Renal pelvis (tissue), 4 donors: Measurements from ENCODE around the gene DAB2IP. TPM values are rescaled to one million over a fixed set of nuclear protein-coding genes. Genes with fewer than 3 reads are reported as not detected.
"Not testable (repeated sequence)": the region's sequence is repeated elsewhere in the genome, so short reads cannot be mapped to it uniquely, and the experiment has no call there.

Source experiments
- DNase-seq: peaks from one replicate; pipeline ENCODE4 v3.0.0-alpha.2; 2013
- polyA plus RNA-seq, 3 donors: library from polyadenylated mRNA; unstranded; fragments of 120-200 nt; gene quantifications; one replicate each; pipeline ENCODE4 v1.2.1, GENCODE V29; 2013; ENCODE audit not compliant: insufficient read length in 3 of 3

DAB2IP gene
- polyA plus RNA-seq, 3 donors, result 40.0 to 49.1 (median 48.2) TPM

DNA sequence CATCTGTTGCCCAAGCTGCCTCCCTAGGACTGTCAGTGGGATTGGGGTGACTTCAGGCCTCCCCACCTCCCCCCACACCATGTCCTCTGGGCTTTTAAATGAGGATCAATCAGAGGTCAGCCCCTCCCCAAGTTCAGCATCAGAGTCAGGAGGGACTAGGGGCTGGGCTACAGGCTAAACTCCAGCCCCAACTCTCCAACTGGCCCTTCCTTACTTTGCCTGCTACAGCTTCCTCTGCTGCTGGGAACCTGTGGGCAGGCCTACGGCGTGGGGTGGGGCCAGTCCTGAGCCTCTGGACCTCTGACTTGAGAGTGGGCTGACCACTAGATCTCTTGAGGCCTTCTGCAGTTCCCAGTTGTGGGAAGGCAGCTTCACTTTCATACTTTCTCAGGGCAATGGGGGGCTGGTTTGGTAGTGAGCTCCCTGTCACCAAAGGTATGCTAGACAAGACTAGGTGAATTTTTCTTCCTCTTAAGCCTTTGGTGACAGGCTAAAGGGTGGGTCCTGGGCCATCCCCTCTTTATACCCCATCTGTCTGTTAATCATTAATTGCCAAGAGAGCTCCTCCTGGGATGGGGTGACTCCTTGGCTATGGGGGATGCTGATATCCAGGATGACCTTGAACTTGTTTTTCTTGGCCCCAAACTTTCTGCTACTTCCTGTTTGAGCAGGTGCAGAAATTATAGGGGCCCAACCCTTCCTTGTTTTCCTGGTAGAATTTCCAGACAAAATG, 10.8 kb upstream of the DAB2IP start:
- no peak for DNase-seq

- DNase-seq, result no peak
Observed at GRCh38 chr9:121641224-121641611, 10.2 kb upstream of the DAB2IP start.

GRCh38 chr9:121642758-121643157, 8.7 kb upstream of the DAB2IP start:
- DNase-seq, result no peak

DNA sequence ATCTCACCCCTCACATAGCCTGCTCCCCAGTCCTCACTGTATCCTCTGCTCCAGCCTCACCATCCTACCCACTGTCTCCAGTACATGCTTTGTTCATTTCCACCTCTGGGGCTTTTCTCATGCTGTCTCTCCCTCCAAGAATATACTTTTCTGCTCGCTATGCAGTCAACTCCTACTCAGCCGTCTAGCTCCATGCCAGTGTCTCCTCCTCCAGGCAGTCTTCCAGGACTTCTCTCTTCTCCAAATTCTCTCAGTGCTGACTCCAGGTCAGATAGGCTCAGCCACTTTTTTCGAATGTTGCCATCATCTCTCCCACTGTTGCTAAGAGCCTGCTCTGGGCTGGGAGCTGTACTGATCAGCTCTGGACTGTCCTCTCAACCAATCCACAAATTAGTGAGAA, 8.0 kb upstream of the DAB2IP start:
- DNase-seq, result no peak

- not testable (repeated sequence) for DNase-seq
Observed at GRCh38 chr9:121644040-121644439, 7.4 kb upstream of the DAB2IP start.

DNA sequence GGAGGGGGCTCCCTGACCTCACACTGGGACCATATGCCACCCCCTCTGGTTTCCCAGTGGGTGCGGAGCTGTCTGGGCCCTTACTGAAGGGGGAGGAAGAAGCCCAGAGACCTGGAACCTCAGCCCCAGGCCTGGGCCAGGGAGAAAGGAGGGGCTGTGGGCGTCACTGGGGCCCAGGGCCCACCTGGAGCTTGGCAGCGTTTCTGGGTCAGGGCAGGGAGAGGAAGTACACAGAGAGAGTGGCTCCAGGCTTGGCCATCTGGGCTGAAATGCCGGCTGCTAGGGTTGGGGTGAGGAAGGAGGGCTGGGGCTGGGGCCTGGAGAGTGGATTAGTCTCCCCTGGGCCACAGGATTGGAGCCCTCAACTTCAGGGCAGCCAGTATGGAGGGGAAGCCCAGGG, 6.4 kb upstream of the DAB2IP start:
- no peak for DNase-seq

- DNase-seq, result no peak
Observed at GRCh38 chr9:121645853-121646807, 5.3 kb upstream of the DAB2IP start.

- no peak for DNase-seq
Observed at GRCh38 chr9:121646992-121647391, 4.4 kb upstream of the DAB2IP start.

DNA sequence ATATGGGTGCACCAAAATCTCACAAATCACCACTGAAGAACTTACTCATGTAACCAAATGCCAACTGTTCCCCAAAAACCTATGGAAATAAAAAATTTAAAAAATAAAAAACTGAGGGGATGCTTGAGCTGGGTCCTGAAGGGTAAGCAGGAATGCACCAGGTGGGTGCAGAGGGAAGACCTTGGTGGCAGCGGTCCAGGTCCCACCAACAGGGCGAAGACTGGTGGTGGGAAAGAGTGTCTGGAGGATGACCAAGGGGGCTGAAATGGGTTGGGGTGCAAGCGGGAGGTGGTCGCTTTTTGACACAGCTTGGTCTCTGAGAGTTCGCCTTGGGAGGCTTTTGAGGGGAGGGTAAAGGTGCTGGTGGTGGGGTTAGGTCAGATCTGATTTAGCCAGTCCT, 3.3 kb upstream of the DAB2IP start:
- no peak for DNase-seq

GRCh38 chr9:121648799-121649198, 2.6 kb upstream of the DAB2IP start:
- DNase-seq, result no peak

DNA sequence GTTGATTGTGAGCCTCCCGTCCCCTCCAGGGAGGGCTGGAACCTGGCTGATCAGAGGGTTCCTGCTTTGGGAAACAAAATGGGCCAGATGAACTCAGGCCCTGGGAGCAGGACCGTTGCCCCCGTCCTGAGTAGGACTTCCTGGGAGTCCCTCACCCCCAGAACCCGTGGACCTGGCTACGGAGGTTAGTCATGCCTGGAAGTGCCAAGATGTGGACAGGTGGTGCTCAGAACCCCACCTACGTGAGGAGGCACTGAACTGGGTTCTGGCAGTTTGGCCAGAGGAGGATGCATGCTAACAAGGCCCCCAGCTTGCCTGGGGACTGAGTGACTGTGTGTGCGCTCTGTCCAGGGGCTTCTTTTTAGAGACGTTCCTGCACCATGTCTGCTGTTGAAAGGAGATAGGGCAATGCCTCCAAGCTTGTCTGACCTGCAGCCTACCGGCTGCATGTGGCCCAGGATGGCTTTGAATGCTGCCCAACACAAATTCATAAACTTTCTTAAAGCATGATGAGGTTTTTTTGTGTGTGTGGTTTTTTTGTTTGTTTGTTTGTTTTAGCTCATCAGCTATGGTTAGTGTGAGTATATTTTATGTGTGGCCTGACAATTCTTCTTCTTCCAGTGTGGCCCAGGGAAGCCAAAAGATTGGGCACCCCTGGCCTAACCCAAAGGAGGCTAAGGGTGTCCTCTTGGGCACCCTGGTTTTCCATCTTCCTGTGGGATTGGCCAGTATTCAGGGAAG, 1.8 kb upstream of the DAB2IP start:
- no peak for DNase-seq

DNA sequence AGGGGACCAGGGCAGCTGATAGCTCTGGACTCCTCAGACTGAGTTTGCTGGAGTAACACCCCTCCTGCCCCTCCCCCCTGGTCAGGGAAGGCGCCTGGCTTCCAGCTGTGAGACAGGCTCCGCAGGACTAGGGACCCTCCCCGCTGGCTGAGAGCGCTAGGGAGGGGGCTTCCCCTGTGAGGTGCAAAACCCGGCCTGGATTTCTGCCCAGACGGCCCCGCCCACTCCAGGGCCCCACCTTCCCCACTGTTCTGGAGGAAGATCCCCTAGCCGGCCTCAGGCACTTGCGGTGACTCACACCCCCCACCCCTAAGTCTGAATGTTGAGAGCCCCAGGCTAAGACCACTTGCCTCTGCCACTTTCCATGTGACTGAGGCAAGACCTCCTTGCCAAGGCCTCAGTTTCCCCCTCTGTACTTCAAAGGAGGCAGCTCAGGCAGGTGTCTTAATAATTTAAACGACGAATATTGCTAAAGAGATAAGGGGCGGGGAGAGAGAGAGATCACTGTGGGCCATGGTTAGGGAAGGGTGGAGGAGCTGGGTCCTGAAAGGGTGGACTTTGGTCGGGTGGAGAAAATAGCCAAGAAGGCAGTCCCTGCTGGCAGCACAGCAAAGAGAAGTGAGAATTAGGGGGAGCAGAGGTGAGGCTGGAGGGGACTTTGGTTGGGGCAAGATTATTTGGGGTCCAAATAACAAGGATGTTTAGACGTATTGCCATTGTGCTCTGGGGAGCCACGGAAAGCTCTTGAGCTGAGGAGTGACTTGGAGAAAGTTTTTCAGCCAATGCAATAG, 1.0 kb upstream of the DAB2IP start:
- DNase-seq, result peak; percentile 94

GRCh38 chr9:121651008-121651294, 483 bp upstream of the DAB2IP start:
- no peak for DNase-seq

- peak; percentile 86 for DNase-seq
Observed at GRCh38 chr9:121652021-121652837, 795 bp downstream of the DAB2IP start.

GRCh38 chr9:121652838-121653231, 1.4 kb downstream of the DAB2IP start:
- DNase-seq, result no peak

- no peak for DNase-seq
Observed at GRCh38 chr9:121654499-121655140, 3.2 kb downstream of the DAB2IP start.

- no peak for DNase-seq
Observed at GRCh38 chr9:121655231-121655755, 3.9 kb downstream of the DAB2IP start.

DNA sequence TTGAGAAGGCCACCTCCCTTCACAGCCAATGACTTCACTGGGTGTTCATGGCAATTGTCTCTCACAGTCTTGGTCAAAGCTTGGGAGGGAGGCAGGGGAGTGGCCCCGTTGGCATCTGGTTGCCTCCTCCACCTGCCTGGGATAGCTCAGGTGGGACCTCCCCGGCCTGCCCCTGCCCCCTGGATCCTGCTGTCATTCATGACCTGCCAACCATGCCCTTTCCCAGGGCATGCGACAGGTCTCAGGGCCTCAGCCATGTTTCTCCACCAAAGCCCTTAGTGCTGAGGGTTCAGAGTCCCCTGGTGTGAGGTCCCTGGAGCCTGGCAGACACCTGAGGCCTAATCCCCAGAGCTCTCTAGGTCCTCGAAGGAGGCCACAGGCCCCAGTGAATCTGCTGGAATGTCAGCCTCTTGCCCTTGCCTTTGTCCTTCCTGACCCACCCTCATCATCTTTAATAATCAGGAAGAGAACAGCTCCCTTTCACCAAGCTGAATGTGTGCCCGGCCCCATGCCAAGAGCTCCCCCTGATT, 5.6 kb downstream of the DAB2IP start:
- no peak for DNase-seq

DNA sequence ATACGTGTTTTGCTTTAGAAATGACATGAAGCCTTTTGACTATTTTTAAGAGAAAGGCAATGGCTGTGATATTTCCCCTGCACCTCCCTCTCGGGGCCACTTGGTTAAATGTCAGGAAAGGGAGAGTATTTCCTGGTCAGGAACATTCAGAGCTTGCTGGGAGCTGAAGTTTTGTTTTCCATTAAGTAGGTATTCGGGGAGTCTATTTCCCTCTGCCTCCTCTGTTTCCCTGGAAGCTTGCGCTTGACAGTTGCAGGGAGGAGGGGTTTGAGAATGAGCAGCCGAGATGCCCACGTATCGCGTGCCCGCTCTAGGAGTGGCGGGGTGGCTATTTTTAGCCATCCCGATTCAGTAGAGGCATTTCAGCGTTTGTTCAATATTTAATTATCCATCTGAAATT, 6.7 kb downstream of the DAB2IP start:
- no peak for DNase-seq

- no peak for DNase-seq
Observed at GRCh38 chr9:121658591-121658990, 7.2 kb downstream of the DAB2IP start.
